K562 (cell line): ENCODE data around the gene NAIF1. TPM values are rescaled to one million over a fixed set of nuclear protein-coding genes. Genes with fewer than 3 reads are reported as not detected.
A peak's percentile ranks its signal among the peaks of the same experiment; 100 is the strongest.

ENCODE experiments used
- ATF7 ChIP-seq: fragments of 450-650 bp; IDR thresholded peaks from 2 replicates; pipeline ENCODE4 v1.7.1; 2014; ENCODE audit warnings: mild to moderate bottlenecking, moderate library complexity
- BRD9 ChIP-seq: fragments of 450-650 bp; IDR thresholded peaks from 2 replicates; pipeline ENCODE4 v1.6.1; 2018; ENCODE audit warnings: low read depth; ENCODE audit not compliant: partially characterized antibody
- CBX2 ChIP-seq: fragments of 200-600 bp; sonication (generic); IDR thresholded peaks from one replicate; pipeline ENCODE4 v1.6.1; 2012; ENCODE audit warnings: mild to moderate bottlenecking, low read length, inconsistent platforms; ENCODE audit not compliant: insufficient read depth, poor library complexity, severe bottlenecking
- CEBPG ChIP-seq, 3 experiments: fragments of 200-800 bp in 1 of 3; sonication (Bioruptor generic) in 1 of 3; sonication (generic) in 1 of 3; formaldehyde crosslinking in 1 of 3; IDR thresholded peaks in 2 of 3; conservative IDR thresholded peaks in 1 of 3; 2 replicates each; pipeline versions ENCODE4 v1.6.1 to v1.8.0; 2016 to 2022; ENCODE audit warnings: missing compliant biosample characterization in 2 of 3, missing genetic modification characterization in 2 of 3, mild to moderate bottlenecking in 1 of 3, missing genetic modification reagents in 1 of 3
- EP300 ChIP-seq: IDR thresholded peaks from 2 replicates; pipeline ENCODE4 v1.6.1; 2012; ENCODE audit warnings: low read length, improper control_type of control experiment
- ILF3 ChIP-seq: fragments of 450-650 bp; IDR thresholded peaks from 2 replicates; pipeline ENCODE4 v1.6.1; 2018; ENCODE audit warnings: antibody characterized with exemption, mild to moderate bottlenecking, moderate library complexity, borderline replicate concordance
- LARP7 ChIP-seq: fragments of 450-650 bp; IDR thresholded peaks from 2 replicates; pipeline ENCODE4 v1.6.1; 2016
- NFE2 ChIP-seq: IDR thresholded peaks from 2 replicates; pipeline ENCODE4 v1.6.1; 2014; ENCODE audit warnings: antibody characterized with exemption, low read depth
- RNF2 ChIP-seq: sonication (generic); IDR thresholded peaks from 2 replicates; pipeline ENCODE4 v1.6.1; 2016
- SMARCC2 ChIP-seq: fragments of 450-650 bp; IDR thresholded peaks from 2 replicates; pipeline ENCODE4 v1.6.1; 2017; ENCODE audit warnings: antibody characterized with exemption, moderate library complexity, mild to moderate bottlenecking, low read depth
- ZNF12 ChIP-seq: sonication (generic); formaldehyde crosslinking; IDR thresholded peaks from 2 replicates; pipeline ENCODE4 v1.4.0; 2020; ENCODE audit warnings: mild to moderate bottlenecking, missing genetic modification reagents
- polyA plus RNA-seq, 8 experiments: library from polyadenylated mRNA; depleted of rRNA in 4 of 8; stranded (reverse) in 5 of 8; unstranded in 3 of 8; fragments of >200 nt; fragmentation: Nextera tagmentation in 2 of 8; fragmentation: Illumina TruSeq in 1 of 8; extraction: Ambion mirVana in 2 of 8; extraction: Trizol in 1 of 8; gene quantifications; 2 replicates each; pipeline versions ENCODE4 v1.2.1 to v1.2.3, GENCODE V29; 2011 to 2014; ENCODE audit warnings: inconsistent platforms in 1 of 8, missing spikeins in 1 of 8
- total RNA-seq, 7 experiments: library from RNA; depleted of rRNA in 6 of 7; stranded (reverse); fragments of >200 nt in 6 of 7; fragmentation: Illumina TruSeq in 2 of 7; extraction: Trizol in 2 of 7; gene quantifications; 2 replicates each; pipeline versions ENCODE4 v1.2.1 to v1.2.3, GENCODE V29; 2011 to 2021; ENCODE audit warnings: low replicate concordance in 1 of 7
- TF ChIP-seq, protein P1 (sequence below): fragments of 450-650 bp; IDR thresholded peaks from 2 replicates; pipeline ENCODE4 v1.6.1; 2017; ENCODE audit warnings: antibody characterized with exemption, mild to moderate bottlenecking
- TF ChIP-seq, protein P2 (sequence below): fragments of 450-650 bp; IDR thresholded peaks from one replicate; pipeline ENCODE4 v1.6.1; 2018; ENCODE audit warnings: mild to moderate bottlenecking, moderate library complexity; ENCODE audit not compliant: partially characterized antibody
- TF ChIP-seq, protein P3 (sequence below), 3 experiments: fragments of 200-800 bp in 1 of 3; sonication (Bioruptor generic) in 1 of 3; sonication (generic) in 1 of 3; formaldehyde crosslinking in 1 of 3; IDR thresholded peaks; 2 replicates each; pipeline versions ENCODE4 v1.6.1 to v1.8.0; 2016 to 2022; ENCODE audit warnings: mild to moderate bottlenecking in 2 of 3, missing compliant biosample characterization in 2 of 3, missing genetic modification characterization in 2 of 3, missing genetic modification reagents in 1 of 3

NAIF1 gene
- total and polyA plus RNA-seq, 9 of the 15 experiments (the other 6 are each of a cell fraction or from before 2014, with no cell fraction given) = 4.8 to 26.6 (median 17.2) TPM

- TF ChIP-seq, protein P1, sequence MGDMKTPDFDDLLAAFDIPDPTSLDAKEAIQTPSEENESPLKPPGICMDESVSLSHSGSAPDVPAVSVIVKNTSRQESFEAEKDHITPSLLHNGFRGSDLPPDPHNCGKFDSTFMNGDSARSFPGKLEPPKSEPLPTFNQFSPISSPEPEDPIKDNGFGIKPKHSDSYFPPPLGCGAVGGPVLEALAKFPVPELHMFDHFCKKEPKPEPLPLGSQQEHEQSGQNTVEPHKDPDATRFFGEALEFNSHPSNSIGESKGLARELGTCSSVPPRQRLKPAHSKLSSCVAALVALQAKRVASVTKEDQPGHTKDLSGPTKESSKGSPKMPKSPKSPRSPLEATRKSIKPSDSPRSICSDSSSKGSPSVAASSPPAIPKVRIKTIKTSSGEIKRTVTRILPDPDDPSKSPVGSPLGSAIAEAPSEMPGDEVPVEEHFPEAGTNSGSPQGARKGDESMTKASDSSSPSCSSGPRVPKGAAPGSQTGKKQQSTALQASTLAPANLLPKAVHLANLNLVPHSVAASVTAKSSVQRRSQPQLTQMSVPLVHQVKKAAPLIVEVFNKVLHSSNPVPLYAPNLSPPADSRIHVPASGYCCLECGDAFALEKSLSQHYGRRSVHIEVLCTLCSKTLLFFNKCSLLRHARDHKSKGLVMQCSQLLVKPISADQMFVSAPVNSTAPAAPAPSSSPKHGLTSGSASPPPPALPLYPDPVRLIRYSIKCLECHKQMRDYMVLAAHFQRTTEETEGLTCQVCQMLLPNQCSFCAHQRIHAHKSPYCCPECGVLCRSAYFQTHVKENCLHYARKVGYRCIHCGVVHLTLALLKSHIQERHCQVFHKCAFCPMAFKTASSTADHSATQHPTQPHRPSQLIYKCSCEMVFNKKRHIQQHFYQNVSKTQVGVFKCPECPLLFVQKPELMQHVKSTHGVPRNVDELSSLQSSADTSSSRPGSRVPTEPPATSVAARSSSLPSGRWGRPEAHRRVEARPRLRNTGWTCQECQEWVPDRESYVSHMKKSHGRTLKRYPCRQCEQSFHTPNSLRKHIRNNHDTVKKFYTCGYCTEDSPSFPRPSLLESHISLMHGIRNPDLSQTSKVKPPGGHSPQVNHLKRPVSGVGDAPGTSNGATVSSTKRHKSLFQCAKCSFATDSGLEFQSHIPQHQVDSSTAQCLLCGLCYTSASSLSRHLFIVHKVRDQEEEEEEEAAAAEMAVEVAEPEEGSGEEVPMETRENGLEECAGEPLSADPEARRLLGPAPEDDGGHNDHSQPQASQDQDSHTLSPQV = 0 out of 2 replicates have a peak, but pooled peaks have one; percentile 11
- TF ChIP-seq NFE2 (no peak), ATF7 (no peak), CBX2 (no peak), BRD9 (no peak), LARP7 (no peak), ILF3 (no peak), CEBPG (CRISPR knock-in tag; IDR thresholded peaks at IDR 0.05) (no peak), CEBPG (tag; conservative IDR thresholded peaks at IDR 0.05 in 1 of 2, IDR thresholded peaks at IDR 0.05 in 1 of 2) (no peak), EP300 (no peak), ZNF12 (no peak), SMARCC2 (no peak), RNF2 (no peak)
- TF ChIP-seq, protein P2, sequence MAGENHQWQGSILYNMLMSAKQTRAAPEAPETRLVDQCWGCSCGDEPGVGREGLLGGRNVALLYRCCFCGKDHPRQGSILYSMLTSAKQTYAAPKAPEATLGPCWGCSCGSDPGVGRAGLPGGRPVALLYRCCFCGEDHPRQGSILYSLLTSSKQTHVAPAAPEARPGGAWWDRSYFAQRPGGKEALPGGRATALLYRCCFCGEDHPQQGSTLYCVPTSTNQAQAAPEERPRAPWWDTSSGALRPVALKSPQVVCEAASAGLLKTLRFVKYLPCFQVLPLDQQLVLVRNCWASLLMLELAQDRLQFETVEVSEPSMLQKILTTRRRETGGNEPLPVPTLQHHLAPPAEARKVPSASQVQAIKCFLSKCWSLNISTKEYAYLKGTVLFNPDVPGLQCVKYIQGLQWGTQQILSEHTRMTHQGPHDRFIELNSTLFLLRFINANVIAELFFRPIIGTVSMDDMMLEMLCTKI = no peak
- TF ChIP-seq, protein P3, sequence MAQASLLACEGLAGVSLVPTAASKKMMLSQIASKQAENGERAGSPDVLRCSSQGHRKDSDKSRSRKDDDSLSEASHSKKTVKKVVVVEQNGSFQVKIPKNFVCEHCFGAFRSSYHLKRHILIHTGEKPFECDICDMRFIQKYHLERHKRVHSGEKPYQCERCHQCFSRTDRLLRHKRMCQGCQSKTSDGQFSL (CRISPR knock-in tag; IDR thresholded peaks at IDR 0.05) = peak; percentile 28; the same call in 1 of the 2 replicates
- TF ChIP-seq, protein P3 (tag; IDR thresholded peaks at IDR 0.05) = no peak
Observed at GRCh38 chr9:128109050-128109709, 42.1 kb upstream of the NAIF1 start (continued).
